Right atrium auricular region (tissue), 2 donors: ENCODE measurements around the gene BRSK2. TPM values are rescaled to one million over a fixed set of nuclear protein-coding genes. Genes with fewer than 3 reads are reported as not detected.

Source experiments
- DNase-seq: peaks from one replicate; pipeline ENCODE4 v3.0.0-alpha.2; 2019; ENCODE audit warnings: low spot score
- H3K27ac ChIP-seq, 2 donors: fragments of 200-600 bp; sonication (generic); 1 replicate in 1 of 2; 2 replicates in 1 of 2; pipeline ENCODE4 v1.5.1; 2016 to 2019
- H3K27me3 ChIP-seq, 2 donors: fragments of 200-600 bp; sonication (generic); one replicate each; pipeline versions ENCODE4 v1.5.1 to v1.6.0; 2017 to 2019
- H3K36me3 ChIP-seq: fragments of 200-600 bp; sonication (generic); one replicate; pipeline ENCODE4 v1.5.1; 2016
- H3K4me1 ChIP-seq, 2 donors: fragments of 200-600 bp; sonication (generic); one replicate each; pipeline versions ENCODE4 v1.5.1 to v1.6.0; 2017 to 2019
- H3K4me3 ChIP-seq, 2 donors: fragments of 200-600 bp; sonication (generic); 1 replicate in 1 of 2; 2 replicates in 1 of 2; pipeline ENCODE4 v1.5.1; 2017 to 2019; ENCODE audit warnings: mild to moderate bottlenecking in 1 of 2, moderate library complexity in 1 of 2
- H3K9me3 ChIP-seq, 2 donors: fragments of 200-600 bp; sonication (generic); one replicate each; pipeline ENCODE4 v1.5.1; 2019
- CTCF ChIP-seq, 2 donors: fragments of 200-600 bp; sonication (generic); IDR thresholded peaks; one replicate each; pipeline ENCODE4 v1.5.1; 2019; ENCODE audit warnings: antibody characterized with exemption in 2 of 2
- total RNA-seq, 2 donors: library from RNA; depleted of rRNA; stranded (reverse); fragments of >200 nt; gene quantifications; one replicate each; pipeline ENCODE4 v1.1.0, GENCODE V29; 2016

BRSK2 gene
- total RNA-seq, 2 donors from 2014 or later = 0.19 to 0.51 TPM

- H3K27ac ChIP-seq = peak overlapping the region in 1 of 2 donors; percentile 64
These were observed 115.0 kb downstream of the BRSK2 start for GRCh38 chr11:1504581-1505290.

GRCh38 chr11:1505480-1505879, 115.7 kb downstream of the BRSK2 start:
- H3K27me3 ChIP-seq = no peaks in the 10 kb centered on the region
- no peaks in the 10 kb centered on the region for H3K36me3 ChIP-seq
- H3K9me3 ChIP-seq = no peaks in the 10 kb centered on the region
- H3K4me3 ChIP-seq = no peak overlapping the region
- DNase-seq = no peak
- peaks cover 0 to 91% of the 10 kb centered on the region in 2 donors for H3K4me1 ChIP-seq
- no peak overlapping the region for H3K27ac ChIP-seq
- no peak for TF ChIP-seq CTCF (IDR thresholded peaks at IDR 0.05)

More at GRCh38 chr11:1504581-1505290, 115.0 kb downstream of the BRSK2 start:
- Histone ChIP-seq H3K4me3 (no peak overlapping the region), H3K4me1 (peaks cover 0 to 94% of the 10 kb centered on the region in 2 donors), H3K27me3 (no peaks in the 10 kb centered on the region), H3K9me3 (no peaks in the 10 kb centered on the region), H3K36me3 (no peaks in the 10 kb centered on the region)
- DNase-seq = no peak
- no peak for TF ChIP-seq CTCF (IDR thresholded peaks at IDR 0.05)

- Histone ChIP-seq H3K9me3 (no peaks in the 10 kb centered on the region), H3K27ac (no peak overlapping the region), H3K4me3 (no peak overlapping the region), H3K36me3 (no peaks in the 10 kb centered on the region), H3K4me1 (peaks cover 0 to 79% of the 10 kb centered on the region in 2 donors), H3K27me3 (no peaks in the 10 kb centered on the region)
- DNase-seq = no peak
- TF ChIP-seq CTCF (IDR thresholded peaks at IDR 0.05) = no peak
These were observed 117.2 kb downstream of the BRSK2 start for GRCh38 chr11:1506981-1507380.

GRCh38 chr11:1507381-1508140, 117.8 kb downstream of the BRSK2 start:
- no peak for DNase-seq
- H3K4me3 ChIP-seq = no peak overlapping the region
- H3K27me3 ChIP-seq = no peaks in the 10 kb centered on the region
- TF ChIP-seq CTCF (IDR thresholded peaks at IDR 0.05) = no peak
- peak overlapping the region in 1 of 2 donors; percentile 14 for H3K27ac ChIP-seq
- peaks cover 0 to 73% of the 10 kb centered on the region in 2 donors for H3K4me1 ChIP-seq
- H3K9me3 ChIP-seq = no peaks in the 10 kb centered on the region
- no peaks in the 10 kb centered on the region for H3K36me3 ChIP-seq

- Histone ChIP-seq H3K27me3 (no peaks in the 10 kb centered on the region), H3K4me3 (no peak overlapping the region), H3K9me3 (no peaks in the 10 kb centered on the region), H3K4me1 (peaks cover 0 to 72% of the 10 kb centered on the region in 2 donors), H3K27ac (no peak overlapping the region), H3K36me3 (no peaks in the 10 kb centered on the region)
- DNase-seq = no peak
- no peak for TF ChIP-seq CTCF (IDR thresholded peaks at IDR 0.05)
These were observed 118.8 kb downstream of the BRSK2 start for GRCh38 chr11:1508491-1508891.
